SK-N-SH (cell line): ENCODE data around the gene ZSCAN22.

Experiments used
- EZH2phosphoT487 ChIP-seq: fragments of 200-600 bp; sonication (generic); IDR thresholded peaks from 2 replicates; pipeline ENCODE4 v1.6.1; 2017; ENCODE audit warnings: low read depth, mixed run types, mild to moderate bottlenecking, antibody characterized with exemption, moderate library complexity, borderline replicate concordance
- JUND ChIP-seq: IDR thresholded peaks from 2 replicates; pipeline ENCODE4 v1.4.0; 2012
- MXI1 ChIP-seq: IDR thresholded peaks from 2 replicates; pipeline ENCODE4 v1.6.1; 2012; ENCODE audit warnings: mild to moderate bottlenecking, low read depth, low read length, improper control_type of control experiment
- POLR2AphosphoS5 ChIP-seq: IDR thresholded peaks from 2 replicates; pipeline ENCODE4 v1.6.1; 2012; ENCODE audit warnings: low read depth, low read length
- TAF1 ChIP-seq: IDR thresholded peaks from 2 replicates; pipeline ENCODE4 v1.6.1; 2012; ENCODE audit warnings: low read depth, mild to moderate bottlenecking, low read length, moderate library complexity, borderline replicate concordance
- TF ChIP-seq, protein P1 (sequence below): fragments of 200-600 bp; sonication (generic); IDR thresholded peaks from 2 replicates; pipeline ENCODE4 v1.6.1; 2017; ENCODE audit warnings: antibody characterized with exemption, mild to moderate bottlenecking, moderate library complexity
- TF ChIP-seq, protein P2 (sequence below): IDR thresholded peaks from 2 replicates; pipeline ENCODE4 v1.4.0; 2012; ENCODE audit warnings: low read depth
- TF ChIP-seq, protein P3 (sequence below): IDR thresholded peaks from 2 replicates; pipeline ENCODE4 v1.6.1; 2012; ENCODE audit warnings: mild to moderate bottlenecking, low read depth, low read length, moderate library complexity

DNA sequence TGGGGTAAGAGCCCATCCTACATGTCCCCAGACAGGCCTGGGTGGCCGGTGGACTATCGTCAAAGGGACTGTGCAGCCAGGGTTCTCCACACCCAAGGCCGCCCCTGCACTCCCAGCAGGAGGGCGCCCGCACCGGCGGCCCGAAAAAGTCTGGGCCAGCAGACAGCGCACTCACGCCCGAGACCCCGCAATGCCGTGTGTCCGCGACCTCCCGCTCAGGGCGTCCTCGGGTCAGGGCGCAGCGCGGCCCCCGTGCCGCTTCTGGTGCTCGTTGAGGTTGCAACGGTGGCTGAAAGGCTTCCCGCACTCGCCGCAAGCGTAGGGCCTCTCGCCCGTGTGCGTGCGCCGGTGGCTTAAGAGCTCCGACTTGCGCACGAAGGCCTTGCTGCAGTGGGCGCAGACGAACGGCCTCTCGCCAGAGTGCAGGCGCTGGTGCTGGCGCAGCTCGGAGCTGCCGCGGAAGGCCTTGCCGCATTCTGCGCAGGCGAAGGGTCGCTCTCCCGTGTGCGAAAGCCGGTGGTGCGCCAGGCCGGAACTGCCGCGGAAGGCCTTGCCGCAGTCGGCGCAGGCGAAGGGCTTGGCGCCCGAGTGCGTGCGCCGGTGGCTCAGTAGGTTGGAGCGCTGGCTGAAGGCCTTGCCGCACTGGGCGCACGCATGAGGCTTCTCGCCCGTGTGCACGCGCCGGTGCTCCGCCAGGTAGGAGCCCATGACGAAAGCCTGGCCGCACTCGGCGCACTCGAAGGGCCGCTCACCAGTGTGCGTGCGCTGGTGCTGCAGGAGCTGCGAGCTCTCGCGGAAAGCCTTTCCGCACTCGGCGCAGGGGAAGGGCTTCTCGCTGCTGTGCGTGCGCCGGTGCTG, 29.3 kb downstream of the ZSCAN22 start:
- TF ChIP-seq, protein P1, sequence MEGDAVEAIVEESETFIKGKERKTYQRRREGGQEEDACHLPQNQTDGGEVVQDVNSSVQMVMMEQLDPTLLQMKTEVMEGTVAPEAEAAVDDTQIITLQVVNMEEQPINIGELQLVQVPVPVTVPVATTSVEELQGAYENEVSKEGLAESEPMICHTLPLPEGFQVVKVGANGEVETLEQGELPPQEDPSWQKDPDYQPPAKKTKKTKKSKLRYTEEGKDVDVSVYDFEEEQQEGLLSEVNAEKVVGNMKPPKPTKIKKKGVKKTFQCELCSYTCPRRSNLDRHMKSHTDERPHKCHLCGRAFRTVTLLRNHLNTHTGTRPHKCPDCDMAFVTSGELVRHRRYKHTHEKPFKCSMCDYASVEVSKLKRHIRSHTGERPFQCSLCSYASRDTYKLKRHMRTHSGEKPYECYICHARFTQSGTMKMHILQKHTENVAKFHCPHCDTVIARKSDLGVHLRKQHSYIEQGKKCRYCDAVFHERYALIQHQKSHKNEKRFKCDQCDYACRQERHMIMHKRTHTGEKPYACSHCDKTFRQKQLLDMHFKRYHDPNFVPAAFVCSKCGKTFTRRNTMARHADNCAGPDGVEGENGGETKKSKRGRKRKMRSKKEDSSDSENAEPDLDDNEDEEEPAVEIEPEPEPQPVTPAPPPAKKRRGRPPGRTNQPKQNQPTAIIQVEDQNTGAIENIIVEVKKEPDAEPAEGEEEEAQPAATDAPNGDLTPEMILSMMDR = no peak
- TF ChIP-seq, protein P2, sequence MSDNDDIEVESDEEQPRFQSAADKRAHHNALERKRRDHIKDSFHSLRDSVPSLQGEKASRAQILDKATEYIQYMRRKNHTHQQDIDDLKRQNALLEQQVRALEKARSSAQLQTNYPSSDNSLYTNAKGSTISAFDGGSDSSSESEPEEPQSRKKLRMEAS = no peak
- TF ChIP-seq TAF1 (no peak), POLR2AphosphoS5 (no peak), EZH2phosphoT487 (no peak), MXI1 (no peak), JUND (no peak)
- TF ChIP-seq, protein P3, sequence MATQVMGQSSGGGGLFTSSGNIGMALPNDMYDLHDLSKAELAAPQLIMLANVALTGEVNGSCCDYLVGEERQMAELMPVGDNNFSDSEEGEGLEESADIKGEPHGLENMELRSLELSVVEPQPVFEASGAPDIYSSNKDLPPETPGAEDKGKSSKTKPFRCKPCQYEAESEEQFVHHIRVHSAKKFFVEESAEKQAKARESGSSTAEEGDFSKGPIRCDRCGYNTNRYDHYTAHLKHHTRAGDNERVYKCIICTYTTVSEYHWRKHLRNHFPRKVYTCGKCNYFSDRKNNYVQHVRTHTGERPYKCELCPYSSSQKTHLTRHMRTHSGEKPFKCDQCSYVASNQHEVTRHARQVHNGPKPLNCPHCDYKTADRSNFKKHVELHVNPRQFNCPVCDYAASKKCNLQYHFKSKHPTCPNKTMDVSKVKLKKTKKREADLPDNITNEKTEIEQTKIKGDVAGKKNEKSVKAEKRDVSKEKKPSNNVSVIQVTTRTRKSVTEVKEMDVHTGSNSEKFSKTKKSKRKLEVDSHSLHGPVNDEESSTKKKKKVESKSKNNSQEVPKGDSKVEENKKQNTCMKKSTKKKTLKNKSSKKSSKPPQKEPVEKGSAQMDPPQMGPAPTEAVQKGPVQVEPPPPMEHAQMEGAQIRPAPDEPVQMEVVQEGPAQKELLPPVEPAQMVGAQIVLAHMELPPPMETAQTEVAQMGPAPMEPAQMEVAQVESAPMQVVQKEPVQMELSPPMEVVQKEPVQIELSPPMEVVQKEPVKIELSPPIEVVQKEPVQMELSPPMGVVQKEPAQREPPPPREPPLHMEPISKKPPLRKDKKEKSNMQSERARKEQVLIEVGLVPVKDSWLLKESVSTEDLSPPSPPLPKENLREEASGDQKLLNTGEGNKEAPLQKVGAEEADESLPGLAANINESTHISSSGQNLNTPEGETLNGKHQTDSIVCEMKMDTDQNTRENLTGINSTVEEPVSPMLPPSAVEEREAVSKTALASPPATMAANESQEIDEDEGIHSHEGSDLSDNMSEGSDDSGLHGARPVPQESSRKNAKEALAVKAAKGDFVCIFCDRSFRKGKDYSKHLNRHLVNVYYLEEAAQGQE = no peak
